ENCODE measurements around the gene RENBP.

GRCh38 chrX:153919281-153919680, 25.2 kb downstream of the RENBP start:
- TF ChIP-seq, protein P1, sequence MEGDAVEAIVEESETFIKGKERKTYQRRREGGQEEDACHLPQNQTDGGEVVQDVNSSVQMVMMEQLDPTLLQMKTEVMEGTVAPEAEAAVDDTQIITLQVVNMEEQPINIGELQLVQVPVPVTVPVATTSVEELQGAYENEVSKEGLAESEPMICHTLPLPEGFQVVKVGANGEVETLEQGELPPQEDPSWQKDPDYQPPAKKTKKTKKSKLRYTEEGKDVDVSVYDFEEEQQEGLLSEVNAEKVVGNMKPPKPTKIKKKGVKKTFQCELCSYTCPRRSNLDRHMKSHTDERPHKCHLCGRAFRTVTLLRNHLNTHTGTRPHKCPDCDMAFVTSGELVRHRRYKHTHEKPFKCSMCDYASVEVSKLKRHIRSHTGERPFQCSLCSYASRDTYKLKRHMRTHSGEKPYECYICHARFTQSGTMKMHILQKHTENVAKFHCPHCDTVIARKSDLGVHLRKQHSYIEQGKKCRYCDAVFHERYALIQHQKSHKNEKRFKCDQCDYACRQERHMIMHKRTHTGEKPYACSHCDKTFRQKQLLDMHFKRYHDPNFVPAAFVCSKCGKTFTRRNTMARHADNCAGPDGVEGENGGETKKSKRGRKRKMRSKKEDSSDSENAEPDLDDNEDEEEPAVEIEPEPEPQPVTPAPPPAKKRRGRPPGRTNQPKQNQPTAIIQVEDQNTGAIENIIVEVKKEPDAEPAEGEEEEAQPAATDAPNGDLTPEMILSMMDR (conservative IDR thresholded peaks at IDR 0.05; ENCODE audit: low read depth, low read length), result no peak
- no peak for TF ChIP-seq EZH2 (IDR thresholded peaks at IDR 0.05; ENCODE audit: borderline replicate concordance, low read depth, low read length, poor library complexity, severe bottlenecking)

All from A673 (cell line).